ENCODE data around the gene LMTK3. TPM values are rescaled to one million over a fixed set of nuclear protein-coding genes. Genes with fewer than 3 reads are reported as not detected.

Gene LMTK3
- total and polyA plus RNA-seq, 2 of the 4 experiments (the other 2 are of a cell fraction) = 0.18 to 0.87 TPM

- Histone ChIP-seq H3K36me3 (ENCODE audit: control insufficient read depth, insufficient read depth, low read length) (no peaks in the 10 kb centered on the region), H3K9ac (ENCODE audit: low read depth, low read length) (no peak overlapping the region), H3K18ac (ENCODE audit: low read depth, low read length) (no peak overlapping the region), H2AK5ac (ENCODE audit: low read depth, low read length) (peak overlapping the region; percentile 37), H4K91ac (ENCODE audit: insufficient read depth, low read depth, low read length) (peak overlapping the region; percentile 11; the same call in 1 of the 2 replicates), H2BK15ac (ENCODE audit: low read depth, low read length) (no peak overlapping the region), H3K4ac (ENCODE audit: low read depth, low read length) (peak overlapping the region; percentile 66), H3K4me3 (ENCODE audit: insufficient read depth, low read depth, low read length) (no peak overlapping the region), H3K9me1 (ENCODE audit: insufficient read depth, low read length) (peaks cover 14% of the 10 kb centered on the region), H2BK120ac (ENCODE audit: low read depth, low read length) (peak overlapping the region; percentile 72), H3K9me3 (ENCODE audit: control insufficient read depth, insufficient read depth, low read length) (no peaks in the 10 kb centered on the region), H4K5ac (ENCODE audit: low read depth, low read length) (no peak overlapping the region), H4K8ac (ENCODE audit: low read depth in 2 of 2, low read length in 2 of 2) (0 out of 4 replicates have a peak overlapping the region, but pooled peaks of 1 of the 2 experiments have one; percentile 2), H2AFZ (replicated peaks; ENCODE audit: low read length, poor library complexity) (peak overlapping the region; percentile 79), H2BK5ac (ENCODE audit: low read depth, low read length, poor library complexity, severe bottlenecking) (peak overlapping the region; percentile 37), H2BK20ac (ENCODE audit: low read depth, low read length) (peak overlapping the region; percentile 62), H3K79me1 (ENCODE audit: low read depth in 1 of 2, low read length in 2 of 2) (peaks cover 0 to 3% of the 10 kb centered on the region in 2 experiments; a peak in 1 of 4 replicates), H3K27ac (ENCODE audit: insufficient read depth, low read length) (no peak overlapping the region), H3K4me1 (ENCODE audit: control insufficient read depth, insufficient read depth, low read length) (peaks cover 13% of the 10 kb centered on the region), H3K4me2 (ENCODE audit: low read depth, low read length) (peak overlapping the region; percentile 0; the same call in 1 of the 2 replicates), H3K23ac (ENCODE audit: low read depth, low read length) (peak overlapping the region; percentile 31), H3K56ac (ENCODE audit: extremely low read depth, insufficient read depth, low read length) (no peak overlapping the region), H3K14ac (replicated peaks; ENCODE audit: low read depth, low read length) (peak overlapping the region; percentile 76), H3K27me3 (ENCODE audit: control insufficient read depth, insufficient read depth, low read length) (no peaks in the 10 kb centered on the region; the same call in 1 of the 2 replicates), H4K20me1 (ENCODE audit: insufficient read depth, low read length) (no peaks in the 10 kb centered on the region), H2AK9ac (replicated peaks; ENCODE audit: low read depth, low read length, poor library complexity) (peak overlapping the region; percentile 89)
- TF ChIP-seq SMC3 (IDR thresholded peaks at IDR 0.05; ENCODE audit: low read depth, low read length) = no peak
- TF ChIP-seq MAZ (IDR thresholded peaks at IDR 0.05; ENCODE audit: borderline replicate concordance, low read depth, low read length) = no peak
- no peak for TF ChIP-seq MXI1 (IDR thresholded peaks at IDR 0.05; ENCODE audit: borderline replicate concordance, low read depth, low read length)
- no peak for TF ChIP-seq MAFK (IDR thresholded peaks at IDR 0.05; ENCODE audit: low read depth, low read length)
- TF ChIP-seq CEBPB (IDR thresholded peaks at IDR 0.05; ENCODE audit: low read depth, low read length) = no peak
- no peak for TF ChIP-seq CTCF (conservative IDR thresholded peaks at IDR 0.05; ENCODE audit: low read depth, low read length)
- no peak for TF ChIP-seq RFX5 (IDR thresholded peaks at IDR 0.05; ENCODE audit: low read depth, low read length)
- no peak for TF ChIP-seq FOS (IDR thresholded peaks at IDR 0.05; ENCODE audit: low read depth, low read length)
- TF ChIP-seq BHLHE40 (IDR thresholded peaks at IDR 0.05; ENCODE audit: low read depth, low read length) = no peak
- no peak for TF ChIP-seq NFE2L2 (IDR thresholded peaks at IDR 0.05; ENCODE audit: low read depth, low read length)
- no peak for TF ChIP-seq RAD21 (IDR thresholded peaks at IDR 0.05; ENCODE audit: low read length)
- TF ChIP-seq CHD1 (IDR thresholded peaks at IDR 0.05; ENCODE audit: low read depth, low read length) = no peak
- TF ChIP-seq, protein P1, sequence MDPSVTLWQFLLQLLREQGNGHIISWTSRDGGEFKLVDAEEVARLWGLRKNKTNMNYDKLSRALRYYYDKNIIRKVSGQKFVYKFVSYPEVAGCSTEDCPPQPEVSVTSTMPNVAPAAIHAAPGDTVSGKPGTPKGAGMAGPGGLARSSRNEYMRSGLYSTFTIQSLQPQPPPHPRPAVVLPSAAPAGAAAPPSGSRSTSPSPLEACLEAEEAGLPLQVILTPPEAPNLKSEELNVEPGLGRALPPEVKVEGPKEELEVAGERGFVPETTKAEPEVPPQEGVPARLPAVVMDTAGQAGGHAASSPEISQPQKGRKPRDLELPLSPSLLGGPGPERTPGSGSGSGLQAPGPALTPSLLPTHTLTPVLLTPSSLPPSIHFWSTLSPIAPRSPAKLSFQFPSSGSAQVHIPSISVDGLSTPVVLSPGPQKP (IDR thresholded peaks at IDR 0.05; ENCODE audit: borderline replicate concordance, low read depth, low read length) = no peak
- TF ChIP-seq RCOR1 (IDR thresholded peaks at IDR 0.05; ENCODE audit: insufficient replicate concordance, low read length) = no peak
- TF ChIP-seq USF2 (IDR thresholded peaks at IDR 0.05; ENCODE audit: low read depth, low read length) = no peak
- TF ChIP-seq POLR2A (IDR thresholded peaks at IDR 0.05; ENCODE audit: low read depth, low read length) = no peak
- in situ Hi-C loops (cut with MboI; ENCODE audit: low sequenced_read_pairs) = no loop called here
- intact Hi-C loops (cut with micrococcal nuclease) = no loop called here
- dilution Hi-C loops (cut with HindIII; ENCODE audit: low sequenced_read_pairs, unreplicated experiment) = no loop called here
- WGBS, 2 experiments (ENCODE audit: extremely low coverage in 2 of 2, insufficient read length in 1 of 2) = 100% methylated on average over 2 of the region's 6 CpGs; no CpG with 5 or more reads in 1 of the 2 experiments
- ChIA-PET CTCF (interaction anchor here (0.6 to 4.4 kb wide), 5 partner anchors 54 to 130 kb away, joined by 3 to 35 read pairs (median 4); partner anchors contain the start of gene KDELR1), POLR2A (ENCODE audit: unreplicated experiment) (no interaction called here)
- no peak for DNase-seq
- ATAC-seq (ENCODE audit: low read depth) = no peak; the same call in 1 of the 2 replicates
- no TSS peak for BruUV-seq (replicated peaks)
Observed at GRCh38 chr19:48487544-48487943, 24.1 kb downstream of the LMTK3 start.

Measured in IMR-90 (cell line).